HG02884 (cell line): ENCODE data around the gene LIPF.
"Not testable (repeated sequence)": the region's sequence is repeated elsewhere in the genome, so short reads cannot be mapped to it uniquely, and the experiment has no call there.

ENCODE experiments used
- ATAC-seq: cut with Tn5 transposase; IDR thresholded peaks from one replicate; pipeline ENCODE4 v1.9.1; 2021; ENCODE audit warnings: mild to moderate bottlenecking, moderate library complexity; ENCODE audit not compliant: unreplicated experiment

LIPF gene

DNA sequence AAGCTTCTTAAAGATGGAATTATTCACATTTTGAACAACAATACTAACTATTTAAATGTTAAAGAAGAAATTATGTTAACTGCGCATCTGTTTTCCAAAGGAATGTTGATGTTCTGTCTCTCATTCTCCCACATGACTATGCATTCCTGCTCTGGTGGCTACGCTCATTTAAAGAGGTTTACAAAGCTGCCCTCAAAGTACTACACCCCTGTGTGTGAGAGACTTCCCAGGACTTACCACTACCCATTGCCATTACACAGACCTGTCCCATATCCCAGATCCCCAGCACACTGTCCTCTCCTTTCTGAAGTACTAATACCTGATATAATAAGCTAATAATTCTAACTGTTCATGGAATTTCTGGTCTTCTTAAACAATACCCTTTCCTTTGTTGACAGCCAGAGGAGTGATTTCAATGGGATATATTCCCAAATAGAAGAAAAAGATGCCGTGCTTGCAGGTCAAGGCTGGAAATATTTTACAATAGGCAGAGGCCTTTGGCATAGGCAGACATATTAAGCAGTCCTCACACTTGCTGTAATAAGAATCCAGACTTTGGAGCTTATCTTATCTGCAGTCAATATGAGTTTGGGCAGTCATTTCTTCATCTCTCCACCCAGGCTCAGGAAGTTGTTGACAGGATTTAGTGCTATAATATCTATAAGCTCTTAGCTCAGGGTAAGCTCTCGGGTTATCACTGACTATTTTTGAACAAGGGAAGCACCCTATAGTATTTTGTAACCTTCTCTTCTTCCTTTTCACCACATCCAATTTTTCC lies 12.2 kb downstream of the LIPF start:
- no peak for ATAC-seq

DNA sequence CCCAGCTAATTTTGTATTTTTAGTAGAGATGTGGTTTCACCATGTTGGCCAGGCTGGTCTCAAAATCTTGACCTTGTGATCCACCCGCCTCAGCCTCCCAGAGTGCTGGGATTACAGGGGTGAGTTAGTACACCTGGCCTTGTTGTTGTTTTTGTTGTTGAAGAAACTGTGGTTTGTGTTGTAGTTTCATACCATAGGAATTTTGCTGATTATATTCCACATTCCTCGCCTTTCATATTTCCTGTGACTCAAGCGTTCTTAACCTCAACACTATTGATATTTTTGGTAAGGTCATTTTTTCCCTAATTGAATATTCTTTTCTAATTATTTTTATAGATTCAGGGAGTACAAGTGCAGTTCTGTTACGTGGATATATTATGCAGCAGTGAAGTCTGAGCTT lies 16.7 kb downstream of the LIPF start:
- ATAC-seq: no peak

DNA sequence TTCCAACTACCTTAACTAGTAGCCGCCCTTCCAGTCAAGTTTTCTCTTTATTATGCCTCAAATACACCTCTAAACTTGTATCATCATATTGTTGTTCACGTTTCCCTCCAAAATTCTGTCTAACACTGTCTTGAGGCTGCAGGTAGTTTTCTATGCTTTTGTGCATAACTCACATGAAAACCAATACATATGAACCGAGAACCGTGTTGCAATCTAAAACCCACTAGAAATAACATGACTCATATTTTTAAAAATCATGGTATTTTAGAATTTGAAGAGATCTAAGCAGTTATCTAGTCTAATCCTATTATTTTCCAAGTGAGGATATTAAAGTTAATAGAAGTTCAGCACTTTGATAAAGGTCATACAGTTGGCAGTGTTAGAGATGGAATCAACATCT lies 18.2 kb downstream of the LIPF start:
- no peak for ATAC-seq

DNA sequence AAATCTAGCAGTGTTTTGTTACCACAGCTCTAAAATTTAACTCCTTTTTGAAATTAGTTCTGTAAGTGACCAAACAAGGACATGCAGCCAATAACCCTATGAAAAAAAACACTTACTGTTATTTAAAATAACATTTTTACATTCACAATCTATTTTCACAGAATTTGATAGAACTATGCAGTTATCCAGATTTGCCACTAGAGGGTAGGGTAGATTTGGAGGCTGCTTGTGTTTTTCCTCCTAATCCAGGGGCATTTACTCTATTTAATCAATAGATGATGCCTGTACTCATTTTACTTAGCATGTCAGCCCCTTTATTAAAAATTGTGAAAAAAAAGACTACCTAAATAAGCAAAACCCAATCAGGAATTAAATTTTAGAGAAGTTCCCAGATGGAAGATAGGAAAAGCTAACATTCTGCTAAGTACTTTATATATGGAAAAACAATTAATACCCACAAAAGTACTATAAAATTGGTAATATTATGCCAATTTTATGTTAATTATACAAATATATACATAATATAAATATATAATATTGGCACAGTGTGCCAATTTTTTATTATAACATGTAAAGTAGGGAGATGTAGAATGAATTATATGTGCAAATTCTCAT lies 23.7 kb downstream of the LIPF start:
- ATAC-seq: no peak

DNA sequence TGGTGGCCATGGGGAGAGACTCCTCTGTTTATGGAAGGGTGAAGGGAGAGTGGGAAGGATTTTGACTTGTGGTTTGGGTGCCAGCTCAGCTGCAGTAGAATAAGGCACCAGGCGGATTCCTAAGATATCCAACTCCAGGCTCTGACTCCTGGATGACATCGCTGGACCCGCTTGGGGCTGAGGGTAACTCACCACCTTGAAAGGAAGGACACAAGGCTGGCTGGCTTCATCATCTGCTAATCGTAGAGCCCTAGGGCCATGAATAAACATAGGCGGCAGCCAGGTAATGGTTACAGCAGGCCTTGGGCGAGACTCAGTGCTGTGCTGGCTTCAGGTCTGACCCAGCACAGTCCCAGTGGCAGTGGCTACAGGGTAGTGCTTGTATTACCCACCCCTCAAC lies 25.1 kb downstream of the LIPF start:
- ATAC-seq: no peak

DNA sequence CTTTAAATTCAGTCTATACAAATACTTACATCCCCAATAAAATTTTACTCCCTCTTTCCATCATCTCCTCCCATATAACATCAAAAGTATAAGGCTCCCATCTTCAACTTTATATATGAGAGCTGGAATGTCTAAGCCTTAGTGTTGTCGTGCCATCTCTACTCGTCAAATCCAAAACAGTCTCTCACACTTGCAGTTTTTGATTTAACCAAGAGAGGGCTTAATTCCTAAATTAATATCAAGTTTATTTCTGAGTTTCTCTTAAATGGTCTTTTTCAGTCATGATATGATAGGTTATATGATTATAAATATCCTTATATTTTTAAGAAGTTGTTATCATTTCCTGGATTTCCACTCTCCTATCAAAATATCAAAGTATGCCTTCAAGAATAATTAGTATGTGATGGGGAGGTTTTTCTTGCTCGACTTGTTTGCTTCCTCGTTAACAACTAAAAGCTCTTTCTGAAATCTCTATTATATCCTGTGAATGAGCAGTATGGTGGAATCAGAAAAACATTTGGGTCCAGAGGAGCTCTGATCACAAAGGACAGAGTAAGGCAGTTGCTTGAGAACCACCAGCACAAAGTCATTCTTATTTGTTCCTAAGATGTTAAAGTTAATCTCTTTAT lies 29.3 kb downstream of the LIPF start:
- no peak for ATAC-seq

DNA sequence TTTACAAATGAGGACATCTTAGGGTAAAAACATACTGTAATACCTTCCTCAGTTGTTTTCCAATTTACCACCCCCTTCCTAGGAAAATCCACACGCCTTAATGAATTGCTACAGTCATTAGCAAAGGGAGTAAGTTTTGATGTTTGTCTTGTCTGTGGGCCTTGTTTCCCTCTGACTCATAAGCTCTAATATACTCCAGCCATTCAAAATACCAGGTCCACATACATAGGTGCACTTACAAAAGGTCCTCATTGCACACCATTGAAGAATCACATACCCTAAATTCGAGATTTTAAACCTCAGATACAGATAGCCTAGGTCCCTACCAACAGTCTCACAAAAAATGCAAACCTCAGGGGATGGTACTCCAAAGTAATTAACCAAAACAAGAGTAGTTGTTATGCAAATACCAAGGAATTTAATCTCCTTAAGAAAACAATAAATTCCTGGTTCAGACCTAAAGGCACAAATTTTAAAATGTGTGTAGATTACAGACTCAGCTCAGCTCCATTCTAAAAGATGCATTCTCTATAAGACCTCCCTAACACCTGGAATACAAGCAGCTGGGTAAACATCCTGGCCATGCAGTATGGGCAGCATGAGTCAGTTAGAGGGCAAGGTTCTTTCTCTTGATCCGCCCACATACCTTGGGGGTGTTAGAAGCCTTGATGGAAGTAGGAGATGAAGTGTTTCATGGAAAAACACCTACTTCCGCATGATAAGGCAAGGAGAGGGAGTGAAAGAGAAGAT lies 38.8 kb downstream of the LIPF start:
- ATAC-seq: no peak

DNA sequence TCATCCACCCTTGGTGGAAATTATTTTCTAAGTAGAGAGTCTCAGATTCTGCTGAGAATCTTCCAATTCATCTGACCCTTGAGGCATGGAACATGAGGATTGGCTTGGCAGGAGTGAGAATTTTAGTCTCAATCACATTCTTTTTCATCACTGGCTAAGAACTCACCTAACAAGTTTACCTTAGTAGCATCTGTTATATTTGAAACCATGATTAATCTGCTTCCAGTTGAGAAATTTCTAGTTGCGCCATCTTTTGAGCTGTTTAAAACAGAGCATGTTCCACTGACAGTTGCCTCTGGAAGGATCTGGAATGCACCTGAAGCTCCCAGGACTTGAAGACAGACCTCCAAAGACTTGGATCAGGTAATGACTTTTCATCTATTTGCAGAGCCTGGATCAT lies 41.7 kb downstream of the LIPF start, which contains the start of gene LIPK:
LIPK (plus strand) TSS at position 292 of the 400 bp plus-strand sequence. CDS start 18,295 bp downstream, outside the sequence.
- no peak for ATAC-seq

DNA sequence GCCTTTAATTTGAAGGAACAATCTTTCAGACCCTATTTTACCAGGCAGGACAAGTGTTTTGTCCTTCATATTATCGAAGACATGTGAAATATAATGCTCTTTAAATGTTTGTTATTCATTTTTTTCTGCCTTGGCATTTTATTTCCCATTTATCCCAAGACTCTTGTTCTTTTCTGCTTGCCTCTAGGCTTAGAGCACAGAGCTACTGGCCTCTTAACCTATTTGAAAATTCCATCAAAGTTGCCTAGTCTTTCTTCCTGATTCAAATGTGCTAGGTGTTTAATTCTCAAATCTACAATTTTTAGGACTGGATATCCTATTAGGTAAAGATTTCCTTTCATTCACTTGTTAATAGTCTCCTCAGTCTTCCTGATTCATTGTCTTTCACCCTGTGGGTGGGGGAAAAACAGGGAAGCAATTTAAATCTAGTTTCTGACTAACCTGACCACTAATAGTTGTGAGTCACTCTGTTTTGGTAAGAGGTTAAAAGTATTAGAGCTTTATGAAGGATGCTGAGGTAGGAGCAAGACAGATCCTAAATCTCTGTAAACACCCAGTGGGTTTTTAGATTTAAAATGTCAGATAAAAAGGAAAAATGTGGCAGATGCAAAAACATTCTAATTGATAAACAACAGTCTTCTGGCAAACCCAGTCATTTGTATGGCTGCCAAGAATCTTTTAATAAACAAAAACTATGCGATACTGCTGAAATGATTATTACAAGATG lies 43.4 kb downstream of the LIPF start:
- no peak for ATAC-seq

DNA sequence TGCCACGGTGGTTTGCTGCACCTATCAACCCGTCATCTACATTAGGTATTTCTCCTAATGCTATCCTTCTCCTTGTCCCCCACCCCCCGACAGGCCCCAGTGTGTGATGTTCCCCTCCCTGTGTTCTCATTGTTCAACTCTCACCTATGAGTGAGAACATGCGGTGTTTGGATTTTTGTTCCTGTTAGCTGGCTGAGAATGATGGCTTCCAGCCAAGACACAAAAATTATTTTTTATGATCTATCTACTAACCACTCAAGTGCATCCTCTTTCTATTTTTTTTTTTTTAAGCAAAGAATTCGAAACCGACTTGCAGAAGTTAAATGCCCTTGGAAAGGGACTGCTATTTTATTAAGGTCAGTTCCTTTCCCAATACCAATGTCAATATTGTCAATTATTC lies 45.1 kb downstream of the LIPF start:
- ATAC-seq: not testable (repeated sequence)

DNA sequence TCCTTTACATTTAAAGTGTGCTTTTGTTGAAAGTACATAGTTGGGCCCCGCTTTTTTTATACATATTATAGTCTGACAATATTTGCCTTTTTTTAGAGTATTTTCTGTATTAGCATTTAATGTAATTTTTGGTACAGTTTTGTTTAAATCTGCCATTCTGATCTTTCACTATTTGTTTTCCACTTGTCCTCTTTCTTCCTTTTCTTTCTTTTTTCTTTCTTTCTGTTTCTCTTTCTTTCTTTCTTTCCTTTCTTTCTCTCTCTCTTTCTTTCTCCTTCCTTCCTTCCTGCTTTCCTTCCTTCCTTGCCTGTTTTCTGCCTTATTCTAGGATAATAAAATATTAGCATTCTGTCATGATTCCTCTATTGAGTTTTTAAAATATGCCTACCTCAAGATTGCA lies 51.3 kb downstream of the LIPF start:
- ATAC-seq: no peak

DNA sequence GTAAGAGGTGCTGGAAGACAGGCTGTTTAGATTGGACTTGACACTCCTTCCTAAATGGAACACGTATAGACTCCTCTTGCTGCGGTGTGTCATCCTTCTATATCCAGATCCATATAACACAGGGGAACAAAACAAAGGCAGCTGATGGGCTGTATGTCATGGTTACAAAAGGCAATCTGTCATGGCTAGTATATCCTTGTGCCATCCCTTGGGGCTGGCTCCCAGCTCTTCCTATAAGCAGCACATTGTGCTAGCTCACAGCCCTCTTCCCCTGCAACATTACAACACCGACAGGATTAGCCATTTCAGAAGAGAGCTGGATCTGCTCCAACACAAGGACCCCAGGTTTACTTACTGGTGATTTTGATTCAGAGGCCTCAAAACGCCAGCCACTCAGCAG lies 57.1 kb downstream of the LIPF start:
- ATAC-seq: no peak

DNA sequence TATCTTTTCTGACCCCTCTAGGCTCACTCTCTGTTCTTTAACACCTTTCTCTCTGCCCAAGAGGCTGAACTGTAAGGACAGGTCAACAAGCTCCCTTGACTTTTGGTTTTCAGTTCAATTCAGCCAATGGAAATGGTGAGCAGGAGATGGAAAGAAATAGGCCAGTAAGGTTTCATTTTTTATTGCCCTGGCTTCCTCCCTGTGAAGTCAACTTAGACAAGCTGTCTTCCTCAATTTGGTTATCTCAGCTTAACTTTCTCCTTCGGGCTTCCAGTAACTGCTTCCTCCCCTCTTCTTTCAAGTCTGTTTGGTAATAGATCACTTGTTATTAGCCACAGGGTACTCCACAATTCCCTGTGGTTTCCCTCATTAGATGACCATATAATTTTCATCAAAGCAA lies 61.6 kb downstream of the LIPF start:
- ATAC-seq: no peak

DNA sequence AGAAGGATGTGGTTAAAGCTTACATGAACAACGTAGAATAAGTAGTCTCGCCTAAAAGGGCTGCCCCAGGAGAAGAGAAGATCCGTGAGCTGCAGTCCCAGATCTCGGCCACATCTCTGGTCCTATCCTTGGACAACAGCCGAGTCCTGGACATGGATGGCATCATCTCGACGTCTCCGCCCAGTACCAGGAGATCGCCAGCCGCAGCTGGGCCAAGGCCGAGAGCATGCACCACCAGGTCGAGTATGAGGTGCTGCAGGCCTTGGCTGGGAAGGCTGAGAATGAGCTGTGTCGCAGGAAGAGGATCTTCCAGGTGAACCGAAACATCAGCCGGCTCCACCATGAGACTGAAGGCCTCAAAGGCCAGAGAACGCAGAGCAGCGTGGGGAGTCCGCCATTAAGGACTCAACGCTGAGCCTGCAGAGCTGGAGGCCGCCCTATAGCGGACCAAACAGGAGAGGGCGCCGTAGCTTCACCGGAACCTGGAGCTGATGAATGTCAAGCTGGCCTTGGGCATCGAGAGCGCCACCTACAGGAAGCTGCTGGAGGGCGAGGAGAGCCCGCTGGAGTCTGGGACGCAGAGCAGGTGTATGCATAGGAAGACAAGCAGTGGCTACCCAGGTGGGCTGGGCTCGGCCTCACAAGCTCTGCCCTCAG lies 64.0 kb downstream of the LIPF start:
- no peak for ATAC-seq
